NCI-H345 treated with DMSO at 0.1 percent for 48 hours (cell line): ENCODE measurements around the gene RAPSN.

Source experiments
- DNase-seq: peaks from one replicate; lab custom pipeline; 2025; ENCODE audit not compliant: unreplicated experiment; lab: John Stamatoyannopoulos, UW

RAPSN gene

GRCh38 chr11:47391077-47391583 lies 57.8 kb downstream of the RAPSN start:
- DNase-seq: no peak

- DNase-seq: no peak
Observed at GRCh38 chr11:47390422-47390760, 58.5 kb downstream of the RAPSN start.

DNA sequence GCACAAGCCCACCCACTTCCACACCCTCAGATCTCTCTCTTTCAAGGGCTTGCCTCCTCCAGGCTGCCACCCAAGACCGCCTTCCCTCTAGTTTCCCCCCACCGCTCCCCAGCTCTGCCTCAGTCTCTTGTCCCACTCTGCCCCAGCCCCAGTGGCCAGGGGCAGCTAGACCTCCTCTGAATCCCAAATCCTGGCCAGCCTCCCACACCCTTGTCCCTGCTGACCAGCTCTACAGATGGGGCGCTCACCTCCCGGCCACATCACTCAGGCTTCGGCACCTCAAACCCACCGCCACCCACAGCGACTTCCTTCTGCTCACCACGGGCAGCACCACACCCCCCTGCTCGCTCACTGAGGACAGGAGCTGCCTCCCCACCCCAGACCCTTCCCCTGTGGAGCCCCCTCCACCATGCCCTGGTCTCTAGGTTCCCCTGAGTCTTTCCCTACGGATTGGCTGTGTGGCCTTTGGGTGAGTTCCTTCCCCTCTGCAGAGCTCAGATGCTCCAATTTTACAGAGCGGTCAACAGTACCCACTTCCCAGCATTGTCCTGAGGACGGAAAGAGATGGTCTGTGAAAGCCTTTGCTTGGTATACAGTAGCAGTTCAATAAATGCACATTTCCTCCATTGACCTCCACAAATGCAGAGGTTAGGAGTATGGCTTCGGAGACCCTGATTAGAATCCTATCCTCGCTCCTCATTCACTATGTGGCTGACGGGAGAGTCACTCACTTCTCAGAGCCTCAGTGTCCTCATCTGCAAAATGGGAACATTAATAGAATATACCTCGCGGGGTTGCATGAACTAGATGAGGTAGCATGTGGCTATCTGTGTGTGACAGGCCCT lies 59.1 kb downstream of the RAPSN start:
- no peak for DNase-seq

DNA sequence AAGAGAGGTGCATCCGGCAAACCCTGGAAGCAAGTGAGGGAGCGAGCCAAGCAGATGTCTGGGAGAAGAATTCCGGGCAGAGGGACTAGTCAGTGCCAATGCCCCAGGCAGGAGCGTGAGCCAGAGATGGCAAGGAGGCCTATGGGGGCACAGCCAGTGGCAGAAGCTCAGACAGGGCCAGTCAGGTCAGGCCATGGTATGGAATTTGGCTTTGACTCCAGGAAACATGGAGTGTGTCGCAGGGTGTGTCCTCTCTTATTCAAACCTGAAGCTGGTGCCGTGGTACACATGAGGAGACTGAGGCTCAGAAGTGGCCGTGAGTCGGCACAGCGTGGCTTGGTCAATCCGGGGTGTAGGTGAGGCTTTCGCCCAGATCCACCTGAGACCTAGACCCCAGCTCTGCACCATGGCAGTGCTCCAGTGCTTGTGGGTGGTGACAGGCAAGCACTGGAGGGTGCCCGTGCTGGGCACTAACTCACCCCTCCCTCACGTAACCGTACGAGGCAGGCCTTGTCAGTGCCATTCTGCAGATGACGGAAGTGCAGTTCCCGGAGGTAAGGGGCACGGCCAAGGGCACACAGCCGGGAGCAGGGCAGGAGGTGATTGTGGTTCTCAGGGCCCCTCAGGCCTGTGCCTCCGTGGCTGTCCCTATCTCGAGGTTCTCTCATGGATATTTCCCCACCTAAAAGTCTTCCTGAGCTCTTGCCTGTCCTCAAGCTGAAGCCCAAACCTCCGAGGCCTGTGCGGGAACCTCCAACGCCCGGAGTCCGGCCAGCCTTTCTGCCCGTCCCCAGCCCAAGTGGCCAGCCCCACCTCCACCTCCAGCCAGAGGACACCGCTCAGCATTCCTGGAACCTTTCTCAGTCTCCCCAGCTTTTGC lies 60.0 kb downstream of the RAPSN start:
- DNase-seq: no peak

GRCh38 chr11:47387944-47388696 lies 60.8 kb downstream of the RAPSN start:
- DNase-seq: no peak
